SIG-M5 treated with dmso at 0.1 percent for 504 hours (cell line): Measurements from ENCODE around the gene BSND.

Experiments
- DNase-seq: peaks from one replicate; lab custom pipeline; 2025; ENCODE audit not compliant: unreplicated experiment; lab: John Stamatoyannopoulos, UW

BSND gene

GRCh38 chr1:54990916-54991315, 7.8 kb upstream of the BSND start:
- DNase-seq, result no peak

DNA sequence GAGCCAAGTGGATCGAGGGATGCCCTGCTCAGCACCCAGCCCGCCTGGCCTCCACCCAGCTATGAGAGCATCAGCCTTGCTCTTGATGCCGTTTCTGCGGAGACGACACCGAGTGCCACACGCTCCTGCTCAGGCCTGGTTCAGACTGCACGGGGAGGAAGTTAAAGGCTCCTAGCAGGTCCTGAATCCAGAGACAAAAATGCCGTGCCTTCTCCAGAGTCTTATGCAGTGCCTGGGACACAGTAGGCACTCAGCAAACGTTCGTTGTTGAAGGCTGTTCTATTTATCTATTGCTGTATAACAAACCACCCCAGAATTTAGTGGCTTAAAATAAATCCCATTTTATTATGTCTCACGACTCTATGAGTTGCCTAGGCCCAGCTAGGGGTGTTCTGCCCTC, 6.8 kb upstream of the BSND start:
- no peak for DNase-seq

DNA sequence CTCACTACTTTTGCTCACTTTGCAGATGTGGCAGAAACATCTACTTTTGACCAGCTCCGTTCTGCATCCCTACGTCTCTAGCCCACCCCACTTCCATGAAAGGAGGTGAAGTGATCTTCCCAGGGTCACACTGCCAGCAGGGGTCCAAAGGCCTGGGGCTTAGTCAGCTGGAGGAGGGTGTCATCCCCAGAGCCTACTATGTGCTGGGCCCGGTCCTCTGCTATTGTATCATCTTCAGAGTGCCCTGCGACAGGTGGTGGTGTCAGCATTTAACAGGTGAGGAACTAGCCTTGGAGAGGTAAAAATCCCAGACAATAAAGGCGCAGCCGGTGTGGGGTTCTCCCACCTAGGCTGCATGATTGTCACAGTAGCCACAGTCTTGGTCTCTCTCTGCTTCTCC, 5.6 kb upstream of the BSND start:
- no peak for DNase-seq

DNA sequence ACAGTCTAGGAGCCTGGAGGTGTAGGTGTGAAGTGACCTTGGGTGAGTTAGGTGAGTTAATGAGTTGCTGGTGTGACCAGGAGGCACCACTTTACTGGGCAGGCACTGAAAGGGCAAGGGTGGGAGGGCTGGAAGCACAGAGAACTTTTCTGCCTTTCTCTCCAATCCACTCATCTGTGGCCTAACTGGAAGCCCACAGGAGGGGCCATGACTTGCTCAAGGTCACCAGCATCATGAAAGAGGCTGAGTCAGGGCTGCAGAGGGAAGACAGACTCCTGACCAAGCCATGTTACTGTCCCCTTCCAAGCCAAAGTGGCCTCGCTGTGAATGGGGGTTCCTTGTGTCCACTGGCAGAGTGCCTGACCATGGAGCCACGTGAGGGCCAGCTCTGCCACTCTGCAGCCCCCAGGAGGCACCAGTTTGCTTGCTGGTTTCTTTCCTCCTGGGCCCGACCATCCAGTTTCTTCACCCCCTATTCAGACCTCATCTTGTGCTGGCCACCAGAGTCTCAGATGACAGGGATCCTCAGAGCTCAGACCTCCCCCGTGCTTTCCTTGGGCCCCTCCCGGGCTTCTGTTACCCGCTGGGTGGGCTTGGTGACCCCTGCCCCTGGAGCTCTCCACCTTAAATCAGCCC, 4.3 kb upstream of the BSND start:
- DNase-seq, result no peak

- no peak for DNase-seq
Measured at GRCh38 chr1:54995013-54995760, 3.5 kb upstream of the BSND start.

- DNase-seq, result no peak
Measured at GRCh38 chr1:54995835-54996234, 2.9 kb upstream of the BSND start.

- peak; percentile 54 for DNase-seq
Measured at GRCh38 chr1:54996359-54996868, 2.3 kb upstream of the BSND start.

GRCh38 chr1:54996869-54997710, 1.6 kb upstream of the BSND start:
- no peak for DNase-seq

DNA sequence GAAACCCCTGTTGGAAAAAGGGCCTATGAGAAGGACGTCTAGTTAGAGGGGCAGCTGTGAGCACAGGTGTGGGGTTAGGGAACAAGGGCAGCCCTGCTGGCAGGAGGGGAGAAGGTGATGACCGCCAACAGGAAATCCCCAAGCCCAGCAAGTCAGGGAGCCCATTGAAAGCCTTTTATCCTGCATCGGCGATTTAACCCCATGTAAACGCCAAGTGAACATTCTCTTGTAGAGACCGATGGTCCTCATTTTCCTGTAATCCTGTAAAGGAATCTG, 1.1 kb upstream of the BSND start:
- DNase-seq, result no peak

- DNase-seq, result no peak
Measured at GRCh38 chr1:54998100-54998499, 633 bp upstream of the BSND start.

DNA sequence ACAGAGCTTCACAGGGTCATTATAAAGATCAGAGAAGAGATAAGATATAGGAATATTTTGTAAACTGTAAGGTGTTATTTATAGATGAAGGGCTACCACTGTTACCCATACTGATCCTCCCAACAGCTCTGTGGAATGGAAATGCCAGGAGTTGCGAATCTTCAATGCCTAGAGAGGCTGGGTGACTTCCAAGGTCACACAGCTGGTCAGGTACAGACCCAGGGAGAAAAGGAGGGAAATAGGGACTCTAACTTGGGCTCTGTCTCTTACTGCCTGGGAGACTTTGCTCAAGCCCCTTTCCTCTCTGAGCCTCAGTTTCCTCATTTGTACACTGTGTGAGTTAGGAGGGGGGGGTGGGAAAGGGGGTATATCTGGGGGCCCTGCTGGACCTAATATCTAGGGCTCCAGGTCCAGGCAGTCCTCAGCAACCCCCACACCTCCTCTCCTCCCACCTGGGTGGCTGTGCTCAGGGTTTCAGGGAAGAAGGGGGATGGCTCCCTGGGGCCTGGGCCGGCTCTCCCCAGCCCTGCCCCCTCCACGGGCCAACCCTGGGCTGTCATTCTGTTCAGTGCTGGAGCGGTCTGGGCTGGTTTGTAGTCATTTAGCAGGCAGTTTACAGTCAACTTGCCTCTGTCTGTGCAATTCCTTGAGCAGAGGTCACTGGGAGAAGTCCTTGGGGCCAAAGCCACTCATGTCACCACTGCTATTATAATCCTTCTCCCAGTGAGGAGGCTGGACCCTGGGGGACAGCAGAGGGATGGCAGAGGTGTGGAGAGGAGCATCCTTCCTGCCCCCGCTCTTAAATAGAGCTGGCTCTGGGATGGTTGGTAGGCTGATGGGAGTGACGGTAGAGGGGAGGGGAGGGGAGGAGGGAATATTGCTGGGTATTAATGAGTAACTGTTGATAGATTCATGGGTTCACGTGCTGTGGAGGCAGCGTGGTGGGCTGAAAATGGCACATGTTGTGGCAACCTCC, 1.7 kb downstream of the BSND start:
- no peak for DNase-seq

DNA sequence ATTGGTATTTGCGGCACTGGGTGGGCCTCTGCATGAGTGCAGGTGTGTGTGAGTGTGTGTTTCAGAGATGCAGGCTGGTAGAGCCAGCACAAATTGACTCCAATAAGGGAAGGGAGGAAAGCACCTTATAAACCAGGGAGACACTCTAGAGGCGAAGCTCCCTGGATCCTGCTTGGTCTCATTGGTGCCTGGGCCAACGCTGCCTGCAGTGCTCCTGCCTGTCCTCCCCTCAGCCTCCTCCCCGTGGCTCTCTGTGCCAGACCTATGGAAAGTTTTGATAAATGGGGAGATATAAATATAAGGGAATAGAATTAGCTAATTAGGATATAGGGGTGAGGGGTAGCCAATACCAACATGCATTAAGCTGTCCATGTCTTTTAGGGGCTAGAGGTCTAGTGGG, 2.6 kb downstream of the BSND start:
- DNase-seq, result no peak

GRCh38 chr1:55002686-55003085, 4.0 kb downstream of the BSND start:
- DNase-seq, result no peak

- DNase-seq, result no peak
Measured at GRCh38 chr1:55005351-55006140, 6.8 kb downstream of the BSND start.

DNA sequence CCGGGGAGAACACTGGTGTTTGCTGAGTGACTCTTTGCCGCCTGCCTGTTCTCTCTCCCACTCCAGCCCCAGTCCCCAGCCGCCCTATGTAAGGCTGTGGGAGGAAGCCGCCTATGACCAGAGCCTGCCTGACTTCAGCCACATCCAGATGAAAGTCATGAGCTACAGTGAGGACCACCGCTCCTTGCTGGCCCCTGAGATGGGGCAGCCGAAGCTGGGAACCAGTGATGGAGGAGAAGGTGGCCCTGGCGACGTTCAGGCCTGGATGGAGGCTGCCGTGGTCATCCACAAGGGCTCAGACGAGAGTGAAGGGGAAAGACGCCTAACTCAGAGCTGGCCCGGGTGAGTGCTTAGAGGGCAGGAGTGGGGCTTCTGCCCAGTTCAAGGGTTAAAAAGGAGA, 8.2 kb downstream of the BSND start:
- no peak for DNase-seq

- no peak for DNase-seq
Measured at GRCh38 chr1:55007625-55008024, 8.9 kb downstream of the BSND start.

DNA sequence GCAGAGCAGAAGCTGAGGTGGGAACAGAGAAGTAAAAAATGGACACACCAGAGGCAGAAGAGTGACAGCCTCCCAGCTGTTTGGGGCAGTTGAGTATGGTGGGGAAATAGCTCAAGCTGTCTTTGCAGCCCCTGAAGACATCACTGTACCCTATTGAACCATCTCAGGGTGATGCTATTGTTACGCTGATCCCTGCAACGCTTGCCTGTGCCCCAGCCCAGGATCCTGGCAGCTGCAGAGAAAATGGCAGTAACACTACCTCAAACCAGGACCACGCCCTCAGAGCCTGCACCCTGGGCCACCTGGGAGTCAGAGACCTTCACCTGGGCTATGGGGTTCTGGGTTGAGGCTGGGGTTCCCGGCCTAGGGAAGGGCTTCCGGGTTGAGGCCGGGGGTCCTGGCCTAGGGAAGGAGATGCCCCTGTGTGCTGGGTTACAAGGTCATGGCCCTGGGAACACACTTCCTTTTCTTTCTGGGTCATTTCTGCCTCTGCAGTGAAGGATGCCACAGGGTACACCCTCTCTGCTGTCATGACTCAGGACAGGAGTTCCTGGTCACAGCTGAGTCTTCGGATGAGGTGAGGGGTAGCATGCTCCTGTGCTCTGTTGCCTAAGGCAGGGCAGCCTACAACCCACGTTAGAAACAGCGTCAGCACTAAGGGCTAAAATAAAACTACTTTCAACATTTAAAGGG, 11.6 kb downstream of the BSND start:
- no peak for DNase-seq

GRCh38 chr1:55010887-55011217, 12.1 kb downstream of the BSND start:
- no peak for DNase-seq

- no peak for DNase-seq
Measured at GRCh38 chr1:55012661-55013060, 13.9 kb downstream of the BSND start.

DNA sequence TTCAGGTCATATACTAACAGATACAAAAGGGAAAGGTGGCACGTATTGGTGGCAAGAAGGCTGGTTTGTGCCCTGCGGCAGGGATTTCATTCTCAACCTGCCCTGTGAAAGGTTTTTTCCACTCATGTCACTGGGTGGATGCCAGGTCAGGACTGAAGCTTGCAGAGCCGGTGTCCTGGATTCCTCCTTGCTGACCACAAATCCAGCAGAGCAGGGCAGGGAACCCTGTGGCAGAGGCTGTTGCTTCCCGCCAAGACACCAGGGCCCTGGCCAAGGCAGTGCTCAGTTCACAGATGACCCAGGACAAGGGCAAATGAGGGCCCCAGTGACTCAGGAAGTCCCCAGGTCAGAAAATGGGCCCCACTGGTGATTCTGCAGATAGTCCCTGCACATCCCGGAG, 16.4 kb downstream of the BSND start:
- no peak for DNase-seq
